ENCODE results near the gene ADCY5. TPM values are rescaled to one million over a fixed set of nuclear protein-coding genes. Genes with fewer than 3 reads are reported as not detected.

ADCY5 gene
- total RNA-seq, 2 donors from 2014 or later, result not detected

GRCh38 chr3:123449102-123449996, 459 bp upstream of the ADCY5 start:
- DNase-seq (ENCODE audit: low spot score), result peak; percentile 59
- H3K27ac Mint-ChIP-seq, result no peak overlapping the region
- peak; percentile 28 to 30 for ATAC-seq
- H3K4me3 Mint-ChIP-seq, result peak overlapping the region; percentile 39
- H3K36me3 Mint-ChIP-seq, result no peaks in the 10 kb centered on the region
- H3K27me3 Mint-ChIP-seq, result peaks cover 35 to 57% of the 10 kb centered on the region in 2 donors
- H3K9me3 Mint-ChIP-seq, result no peaks in the 10 kb centered on the region
- H3K4me1 Mint-ChIP-seq (ENCODE audit: low read depth in 2 of 2), result no peaks in the 10 kb centered on the region

- Mint-ChIP-seq H3K4me3 (peak overlapping the region; percentile 67), H3K9me3 (no peaks in the 10 kb centered on the region), H3K4me1 (ENCODE audit: low read depth in 2 of 2) (no peaks in the 10 kb centered on the region), H3K27ac (no peak overlapping the region), H3K36me3 (no peaks in the 10 kb centered on the region), H3K27me3 (peaks cover 35 to 52% of the 10 kb centered on the region in 2 donors)
- DNase-seq (ENCODE audit: low spot score) (no peak), ATAC-seq (peak; percentile 51 to 66)
Observed at GRCh38 chr3:123447749-123448517, 957 bp downstream of the ADCY5 start.

GRCh38 chr3:123447416-123447748, 1.5 kb downstream of the ADCY5 start:
- Mint-ChIP-seq H3K27ac (no peak overlapping the region), H3K9me3 (no peaks in the 10 kb centered on the region), H3K4me1 (ENCODE audit: low read depth in 2 of 2) (no peaks in the 10 kb centered on the region), H3K36me3 (no peaks in the 10 kb centered on the region), H3K27me3 (peaks cover 35 to 52% of the 10 kb centered on the region in 2 donors), H3K4me3 (peak overlapping the region; percentile 67)
- DNase-seq (ENCODE audit: low spot score) (no peak), ATAC-seq (no peak)

GRCh38 chr3:123446610-123447109, 2.2 kb downstream of the ADCY5 start:
- DNase-seq (ENCODE audit: low spot score) (no peak), ATAC-seq (no peak)
- Mint-ChIP-seq H3K4me3 (peak overlapping the region; percentile 67), H3K9me3 (no peaks in the 10 kb centered on the region), H3K4me1 (ENCODE audit: low read depth in 2 of 2) (no peaks in the 10 kb centered on the region), H3K27ac (no peak overlapping the region), H3K36me3 (no peaks in the 10 kb centered on the region), H3K27me3 (peaks cover 35 to 55% of the 10 kb centered on the region in 2 donors)

- DNase-seq (ENCODE audit: low spot score) (no peak), ATAC-seq (no peak)
- Mint-ChIP-seq H3K27me3 (peaks cover 33 to 57% of the 10 kb centered on the region in 2 donors), H3K36me3 (no peaks in the 10 kb centered on the region), H3K4me1 (ENCODE audit: low read depth in 2 of 2) (no peaks in the 10 kb centered on the region), H3K27ac (no peak overlapping the region), H3K9me3 (no peaks in the 10 kb centered on the region), H3K4me3 (no peak overlapping the region)
Observed at GRCh38 chr3:123446210-123446609, 2.7 kb downstream of the ADCY5 start.

GRCh38 chr3:123445702-123446101, 3.2 kb downstream of the ADCY5 start:
- no peaks in the 10 kb centered on the region for H3K9me3 Mint-ChIP-seq
- no peak for DNase-seq (ENCODE audit: low spot score)
- no peak for ATAC-seq
- H3K27ac Mint-ChIP-seq, result no peak overlapping the region
- no peaks in the 10 kb centered on the region for H3K4me1 Mint-ChIP-seq (ENCODE audit: low read depth in 2 of 2)
- H3K4me3 Mint-ChIP-seq, result no peak overlapping the region
- no peaks in the 10 kb centered on the region for H3K36me3 Mint-ChIP-seq
- H3K27me3 Mint-ChIP-seq, result peaks cover 34 to 57% of the 10 kb centered on the region in 2 donors

- Mint-ChIP-seq H3K9me3 (no peaks in the 10 kb centered on the region), H3K4me3 (no peak overlapping the region), H3K36me3 (no peaks in the 10 kb centered on the region), H3K27me3 (peaks cover 34 to 56% of the 10 kb centered on the region in 2 donors), H3K27ac (no peak overlapping the region), H3K4me1 (ENCODE audit: low read depth in 2 of 2) (no peaks in the 10 kb centered on the region)
- ATAC-seq (no peak), DNase-seq (ENCODE audit: low spot score) (no peak)
Observed at GRCh38 chr3:123444744-123445143, 4.1 kb downstream of the ADCY5 start.

- ATAC-seq (no peak), DNase-seq (ENCODE audit: low spot score) (no peak)
- H3K27ac Mint-ChIP-seq, result no peak overlapping the region
- no peaks in the 10 kb centered on the region for H3K9me3 Mint-ChIP-seq
- peaks cover 34 to 56% of the 10 kb centered on the region in 2 donors for H3K27me3 Mint-ChIP-seq
- no peaks in the 10 kb centered on the region for H3K4me1 Mint-ChIP-seq (ENCODE audit: low read depth in 2 of 2)
- H3K36me3 Mint-ChIP-seq, result no peaks in the 10 kb centered on the region
- no peak overlapping the region for H3K4me3 Mint-ChIP-seq
Observed at GRCh38 chr3:123444023-123444422, 4.9 kb downstream of the ADCY5 start.

- H3K27me3 Mint-ChIP-seq, result peaks cover 34 to 56% of the 10 kb centered on the region in 2 donors
- no peak overlapping the region for H3K27ac Mint-ChIP-seq
Observed at GRCh38 chr3:123442908-123443307, 6.0 kb downstream of the ADCY5 start.

GRCh38 chr3:123442125-123442524, 6.8 kb downstream of the ADCY5 start:
- Mint-ChIP-seq H3K36me3 (no peaks in the 10 kb centered on the region), H3K27me3 (peaks cover 32 to 54% of the 10 kb centered on the region in 2 donors), H3K4me1 (ENCODE audit: low read depth in 2 of 2) (no peaks in the 10 kb centered on the region), H3K9me3 (no peaks in the 10 kb centered on the region), H3K27ac (no peak overlapping the region), H3K4me3 (no peak overlapping the region)
- ATAC-seq (no peak), DNase-seq (ENCODE audit: low spot score) (no peak)

More at GRCh38 chr3:123442908-123443307, 6.0 kb downstream of the ADCY5 start:
- Mint-ChIP-seq H3K9me3 (no peaks in the 10 kb centered on the region), H3K4me3 (no peak overlapping the region), H3K36me3 (no peaks in the 10 kb centered on the region), H3K4me1 (ENCODE audit: low read depth in 2 of 2) (no peaks in the 10 kb centered on the region)
- ATAC-seq (no peak), DNase-seq (ENCODE audit: low spot score) (no peak)

- no peak overlapping the region for H3K4me3 Mint-ChIP-seq
Observed at GRCh38 chr3:123439806-123440580, 8.9 kb downstream of the ADCY5 start.

GRCh38 chr3:123432832-123433523, 15.9 kb downstream of the ADCY5 start:
- DNase-seq (ENCODE audit: low spot score) (no peak), ATAC-seq (no peak)
- H3K9me3 Mint-ChIP-seq, result no peaks in the 10 kb centered on the region
- H3K27me3 Mint-ChIP-seq, result peaks cover 8 to 12% of the 10 kb centered on the region in 2 donors
- no peaks in the 10 kb centered on the region for H3K4me1 Mint-ChIP-seq (ENCODE audit: low read depth in 2 of 2)
- H3K36me3 Mint-ChIP-seq, result no peaks in the 10 kb centered on the region
- no peak overlapping the region for H3K4me3 Mint-ChIP-seq
- H3K27ac Mint-ChIP-seq, result no peak overlapping the region

More at GRCh38 chr3:123439806-123440580, 8.9 kb downstream of the ADCY5 start:
- DNase-seq (ENCODE audit: low spot score) (no peak), ATAC-seq (no peak)
- no peaks in the 10 kb centered on the region for H3K36me3 Mint-ChIP-seq
- no peak overlapping the region for H3K27ac Mint-ChIP-seq
- no peaks in the 10 kb centered on the region for H3K4me1 Mint-ChIP-seq (ENCODE audit: low read depth in 2 of 2)
- H3K27me3 Mint-ChIP-seq, result peaks cover 16 to 33% of the 10 kb centered on the region in 2 donors
- no peaks in the 10 kb centered on the region for H3K9me3 Mint-ChIP-seq
